Neuronal stem cell (in vitro differentiated cells): ENCODE measurements around the gene GPATCH4.

Experiments
- DNase-seq: peaks from one replicate; pipeline ENCODE4 v3.0.0-alpha.2; 2013; ENCODE audit warnings: low spot score
- H2AFZ ChIP-seq: one replicate; pipeline ENCODE4 v1.6.1; 2013; ENCODE audit warnings: mild to moderate bottlenecking, low read length, inconsistent platforms
- H2AK5ac ChIP-seq: 2 replicates; pipeline ENCODE4 v1.6.1; 2013; ENCODE audit warnings: low read depth, mild to moderate bottlenecking, inconsistent platforms, low read length, moderate library complexity, mixed read lengths
- H2BK120ac ChIP-seq: 2 replicates; pipeline ENCODE4 v1.6.1; 2013; ENCODE audit warnings: low read depth, mild to moderate bottlenecking, inconsistent platforms, low read length, moderate library complexity, mixed read lengths
- H2BK12ac ChIP-seq: one replicate; pipeline ENCODE4 v1.6.1; 2013; ENCODE audit warnings: low read length, inconsistent platforms
- H2BK15ac ChIP-seq: 2 replicates; pipeline ENCODE4 v1.6.1; 2013; ENCODE audit warnings: mild to moderate bottlenecking, low read length, inconsistent platforms, mixed read lengths
- H2BK5ac ChIP-seq: one replicate; pipeline ENCODE4 v1.6.1; 2013; ENCODE audit warnings: inconsistent platforms, mild to moderate bottlenecking, low read length, moderate library complexity
- H3K14ac ChIP-seq: one replicate; pipeline ENCODE4 v1.6.1; 2013; ENCODE audit warnings: low read length, inconsistent platforms
- H3K18ac ChIP-seq: 2 replicates; pipeline ENCODE4 v1.6.1; 2013; ENCODE audit warnings: low read length, inconsistent platforms
- H3K23ac ChIP-seq: 2 replicates; pipeline ENCODE4 v1.6.1; 2013; ENCODE audit warnings: low read depth, mild to moderate bottlenecking, mixed read lengths, low read length, inconsistent platforms; ENCODE audit not compliant: poor library complexity
- H3K27ac ChIP-seq: replicated peaks from 3 replicates; pipeline ENCODE4 v1.5.1; 2013; ENCODE audit warnings: low read length, inconsistent platforms
- H3K27me3 ChIP-seq, 3 experiments: 2 replicates each; pipeline ENCODE4 v1.6.1; 2013; ENCODE audit warnings: low read length in 3 of 3, mild to moderate bottlenecking in 2 of 3, inconsistent platforms in 1 of 3, low read depth in 1 of 3, mixed read lengths in 1 of 3, moderate library complexity in 1 of 3; ENCODE audit not compliant: control insufficient read depth in 3 of 3, insufficient read depth in 3 of 3
- H3K36me3 ChIP-seq, 2 donors: replicated peaks in 1 of 2; 2 replicates each; pipeline ENCODE4 v1.6.1; 2013; ENCODE audit warnings: low read length in 2 of 2; ENCODE audit not compliant: control insufficient read depth in 2 of 2, insufficient read depth in 2 of 2
- H3K4ac ChIP-seq: 2 replicates; pipeline ENCODE4 v1.6.1; 2013; ENCODE audit warnings: inconsistent platforms, mild to moderate bottlenecking, low read length, moderate library complexity
- H3K4me1 ChIP-seq, 2 donors: 1 replicate in 1 of 2; 2 replicates in 1 of 2; pipeline ENCODE4 v1.6.1; 2013; ENCODE audit warnings: low read length in 2 of 2, low read depth in 1 of 2; ENCODE audit not compliant: control insufficient read depth in 2 of 2, insufficient read depth in 1 of 2
- H3K4me2 ChIP-seq: one replicate; pipeline ENCODE4 v1.6.1; 2013; ENCODE audit warnings: mild to moderate bottlenecking, low read length, inconsistent platforms; ENCODE audit not compliant: insufficient read depth, poor library complexity, severe bottlenecking
- H3K4me3 ChIP-seq, 2 donors: 2 replicates each; pipeline ENCODE4 v1.5.1; 2013; ENCODE audit warnings: low read length in 2 of 2, mild to moderate bottlenecking in 2 of 2, inconsistent platforms in 1 of 2, moderate library complexity in 1 of 2
- H3K79me1 ChIP-seq: one replicate; pipeline ENCODE4 v1.6.1; 2013; ENCODE audit warnings: low read depth, mild to moderate bottlenecking, inconsistent platforms, low read length, moderate library complexity
- H3K9ac ChIP-seq: one replicate; pipeline ENCODE4 v1.6.1; 2013; ENCODE audit warnings: mild to moderate bottlenecking, low read depth, low read length, inconsistent platforms; ENCODE audit not compliant: poor library complexity
- H3K9me3 ChIP-seq, 2 donors: replicated peaks in 1 of 2; 2 replicates each; pipeline versions ENCODE3 to v1.6.1; 2013; ENCODE audit warnings: low read length in 2 of 2, mild to moderate bottlenecking in 2 of 2, inconsistent platforms in 1 of 2, low read depth in 1 of 2, mixed read lengths in 1 of 2, moderate library complexity in 1 of 2; ENCODE audit not compliant: control insufficient read depth in 2 of 2, insufficient read depth in 1 of 2
- H4K8ac ChIP-seq: one replicate; pipeline ENCODE4 v1.6.1; 2013; ENCODE audit warnings: low read depth, mild to moderate bottlenecking, inconsistent platforms, low read length, moderate library complexity
- H4K91ac ChIP-seq: one replicate; pipeline ENCODE4 v1.6.1; 2013; ENCODE audit warnings: low read length, low read depth, mild to moderate bottlenecking, inconsistent platforms; ENCODE audit not compliant: poor library complexity
- WGBS, 2 donors: extraction: QIAGEN DNeasy Blood & Tissue Kit; methylation state at CpG; one replicate each; pipeline ENCODE4 v1.1.7; 2013; ENCODE audit warnings: missing lambda C conversion rate in 2 of 2, mixed read lengths in 1 of 2; ENCODE audit not compliant: insufficient read length in 2 of 2, insufficient replicate concordance in 1 of 2; ENCODE audit errors: extremely low coverage in 2 of 2; 5-methylcytosine and 5-hydroxymethylcytosine counted together

Gene GPATCH4

GRCh38 chr1:156594190-156594589 lies 7.1 kb downstream of the GPATCH4 start:
- Histone ChIP-seq H3K4me1 (peaks cover 5 to 12% of the 10 kb centered on the region in 2 donors), H3K23ac (no peak overlapping the region), H3K4me2 (no peak overlapping the region), H3K79me1 (peaks cover 5% of the 10 kb centered on the region), H2BK15ac (no peak overlapping the region), H2BK120ac (no peak overlapping the region), H3K14ac (no peak overlapping the region), H4K8ac (no peak overlapping the region), H4K91ac (no peak overlapping the region), H3K27me3 (no peaks in the 10 kb centered on the region), H2AFZ (no peak overlapping the region), H3K36me3 (peaks cover 41 to 68% of the 10 kb centered on the region in 2 donors), H2BK5ac (no peak overlapping the region), H3K4me3 (no peak overlapping the region), H3K9ac (no peak overlapping the region), H2AK5ac (no peak overlapping the region), H3K9me3 (no peaks in the 10 kb centered on the region), H2BK12ac (no peak overlapping the region), H3K4ac (no peak overlapping the region), H3K18ac (no peak overlapping the region), H3K27ac (no peak overlapping the region)
- no CpG with 5 or more reads among the region's 3 CpGs for WGBS, 2 donors
- no peak for DNase-seq

- no peak overlapping the region for H2BK15ac ChIP-seq
- no peak overlapping the region for H3K23ac ChIP-seq
- H2BK5ac ChIP-seq = peak overlapping the region; percentile 20
- H3K4ac ChIP-seq = no peak overlapping the region
- no peaks in the 10 kb centered on the region for H3K27me3 ChIP-seq
- H3K4me2 ChIP-seq = no peak overlapping the region
- no peak overlapping the region for H4K91ac ChIP-seq
- WGBS, 2 donors = no CpG with 5 or more reads among the region's 8 CpGs
- no peak overlapping the region for H2AFZ ChIP-seq
- no peak for DNase-seq
- H2BK120ac ChIP-seq = no peak overlapping the region
- H3K18ac ChIP-seq = no peak overlapping the region
- H3K4me1 ChIP-seq = peaks cover 5 to 12% of the 10 kb centered on the region in 2 donors
- H3K79me1 ChIP-seq = peaks cover 5% of the 10 kb centered on the region
- H3K36me3 ChIP-seq = peaks cover 41 to 63% of the 10 kb centered on the region in 2 donors
- H2AK5ac ChIP-seq = no peak overlapping the region
- no peak overlapping the region for H2BK12ac ChIP-seq
- no peak overlapping the region for H3K4me3 ChIP-seq
- H3K9ac ChIP-seq = no peak overlapping the region
- H3K14ac ChIP-seq = no peak overlapping the region
- no peak overlapping the region for H4K8ac ChIP-seq
- no peak overlapping the region for H3K27ac ChIP-seq
- H3K9me3 ChIP-seq = no peaks in the 10 kb centered on the region
These were observed 7.7 kb downstream of the GPATCH4 start for GRCh38 chr1:156593661-156593989.

- H3K4ac ChIP-seq = no peak overlapping the region
- no peak overlapping the region for H4K91ac ChIP-seq
- DNase-seq = no peak
- no CpG with 5 or more reads among the region's 8 CpGs for WGBS, 2 donors
- H2BK120ac ChIP-seq = no peak overlapping the region
- peaks cover 37 to 58% of the 10 kb centered on the region in 2 donors for H3K36me3 ChIP-seq
- peaks cover 5 to 12% of the 10 kb centered on the region in 2 donors for H3K4me1 ChIP-seq
- H3K14ac ChIP-seq = no peak overlapping the region
- H2BK15ac ChIP-seq = no peak overlapping the region
- H2AK5ac ChIP-seq = no peak overlapping the region
- no peak overlapping the region for H3K27ac ChIP-seq
- H3K27me3 ChIP-seq = no peaks in the 10 kb centered on the region
- H3K9me3 ChIP-seq = no peaks in the 10 kb centered on the region
- no peak overlapping the region for H2AFZ ChIP-seq
- H3K9ac ChIP-seq = no peak overlapping the region
- no peak overlapping the region for H3K18ac ChIP-seq
- H3K79me1 ChIP-seq = peaks cover 3% of the 10 kb centered on the region
- no peak overlapping the region for H3K23ac ChIP-seq
- H2BK12ac ChIP-seq = no peak overlapping the region
- no peak overlapping the region for H3K4me3 ChIP-seq
- no peak overlapping the region for H3K4me2 ChIP-seq
- H2BK5ac ChIP-seq = peak overlapping the region; percentile 20
- no peak overlapping the region for H4K8ac ChIP-seq
These were observed 8.2 kb downstream of the GPATCH4 start for GRCh38 chr1:156592910-156593660.

GRCh38 chr1:156592158-156592909 lies 8.9 kb downstream of the GPATCH4 start:
- peak overlapping the region; percentile 41 for H4K91ac ChIP-seq
- H2BK15ac ChIP-seq = no peak overlapping the region
- H3K27ac ChIP-seq = no peak overlapping the region
- peak overlapping the region; percentile 91 for H2BK5ac ChIP-seq
- no peak for DNase-seq
- H3K4me2 ChIP-seq = peak overlapping the region; percentile 94
- H2AFZ ChIP-seq = peak overlapping the region; percentile 93
- no CpG with 5 or more reads among the region's 16 CpGs for WGBS, 2 donors
- peaks cover 3% of the 10 kb centered on the region for H3K79me1 ChIP-seq
- H3K23ac ChIP-seq = peak overlapping the region; percentile 51
- peaks cover 0 to under 1% (median 0%) of the 10 kb centered on the region in 3 experiments for H3K27me3 ChIP-seq
- H2BK12ac ChIP-seq = peak overlapping the region; percentile 63
- H3K9me3 ChIP-seq = no peaks in the 10 kb centered on the region
- H3K4me3 ChIP-seq = peak overlapping the region; percentile 67 to 93
- H3K36me3 ChIP-seq = peaks cover 31 to 50% of the 10 kb centered on the region in 2 donors
- H2AK5ac ChIP-seq = peak overlapping the region; percentile 63
- peaks cover 5 to 12% of the 10 kb centered on the region in 2 donors for H3K4me1 ChIP-seq
- peak overlapping the region; percentile 96 for H3K18ac ChIP-seq
- peak overlapping the region; percentile 95 for H3K9ac ChIP-seq
- no peak overlapping the region for H4K8ac ChIP-seq
- H3K14ac ChIP-seq = peak overlapping the region; percentile 72
- no peak overlapping the region for H3K4ac ChIP-seq
- H2BK120ac ChIP-seq = peak overlapping the region; percentile 83
